ENCODE data around the gene TRAPPC13.

- TF ChIP-seq, protein P1, sequence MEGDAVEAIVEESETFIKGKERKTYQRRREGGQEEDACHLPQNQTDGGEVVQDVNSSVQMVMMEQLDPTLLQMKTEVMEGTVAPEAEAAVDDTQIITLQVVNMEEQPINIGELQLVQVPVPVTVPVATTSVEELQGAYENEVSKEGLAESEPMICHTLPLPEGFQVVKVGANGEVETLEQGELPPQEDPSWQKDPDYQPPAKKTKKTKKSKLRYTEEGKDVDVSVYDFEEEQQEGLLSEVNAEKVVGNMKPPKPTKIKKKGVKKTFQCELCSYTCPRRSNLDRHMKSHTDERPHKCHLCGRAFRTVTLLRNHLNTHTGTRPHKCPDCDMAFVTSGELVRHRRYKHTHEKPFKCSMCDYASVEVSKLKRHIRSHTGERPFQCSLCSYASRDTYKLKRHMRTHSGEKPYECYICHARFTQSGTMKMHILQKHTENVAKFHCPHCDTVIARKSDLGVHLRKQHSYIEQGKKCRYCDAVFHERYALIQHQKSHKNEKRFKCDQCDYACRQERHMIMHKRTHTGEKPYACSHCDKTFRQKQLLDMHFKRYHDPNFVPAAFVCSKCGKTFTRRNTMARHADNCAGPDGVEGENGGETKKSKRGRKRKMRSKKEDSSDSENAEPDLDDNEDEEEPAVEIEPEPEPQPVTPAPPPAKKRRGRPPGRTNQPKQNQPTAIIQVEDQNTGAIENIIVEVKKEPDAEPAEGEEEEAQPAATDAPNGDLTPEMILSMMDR (IDR thresholded peaks at IDR 0.05): no peak
- TF ChIP-seq POLR2A (IDR thresholded peaks at IDR 0.05): no peak
Measured at GRCh38 chr5:65693121-65693520, 68.3 kb downstream of the TRAPPC13 start.
